MM.1S (cell line): ENCODE measurements around the gene JAK2.
"Not testable (repeated sequence)": the region's sequence is repeated elsewhere in the genome, so short reads cannot be mapped to it uniquely, and the experiment has no call there.

Source experiments
- DNase-seq: peaks from one replicate; pipeline ENCODE4 v3.0.0-alpha.2; 2015
- H2AFZ ChIP-seq: fragments of 300-600 bp; sonication (generic); 2 replicates; pipeline ENCODE4 v1.6.0; 2016; ENCODE audit warnings: antibody characterized with exemption, low read length
- H3F3A ChIP-seq: fragments of 300-600 bp; sonication (generic); 2 replicates; pipeline ENCODE4 v1.6.1; 2016; ENCODE audit warnings: mild to moderate bottlenecking, antibody characterized with exemption, low read length, moderate library complexity, mixed read lengths; ENCODE audit not compliant: insufficient read depth
- H3K27ac ChIP-seq: fragments of 300-600 bp; sonication (generic); 2 replicates; pipeline ENCODE4 v1.5.1; 2016; ENCODE audit warnings: mild to moderate bottlenecking, low read length
- H3K27me3 ChIP-seq: fragments of 300-600 bp; sonication (generic); replicated peaks from 2 replicates; pipeline ENCODE4 v1.6.0; 2016; ENCODE audit warnings: low read length; ENCODE audit not compliant: insufficient read depth
- H3K36me3 ChIP-seq: fragments of 300-600 bp; sonication (generic); replicated peaks from 2 replicates; pipeline ENCODE4 v1.6.1; 2016; ENCODE audit warnings: mild to moderate bottlenecking, low read length, mixed read lengths; ENCODE audit not compliant: insufficient read depth
- H3K4me1 ChIP-seq: fragments of 300-600 bp; sonication (generic); 2 replicates; pipeline ENCODE4 v1.6.1; 2016; ENCODE audit warnings: low read length, mixed read lengths
- H3K4me2 ChIP-seq: fragments of 300-600 bp; sonication (generic); 2 replicates; pipeline ENCODE4 v1.6.0; 2016; ENCODE audit warnings: low read depth, low read length
- H3K4me3 ChIP-seq: fragments of 300-600 bp; sonication (generic); 2 replicates; pipeline ENCODE4 v1.5.1; 2016; ENCODE audit warnings: low read length, mixed read lengths
- H3K79me2 ChIP-seq: fragments of 300-600 bp; sonication (generic); 2 replicates; pipeline ENCODE4 v1.6.1; 2016; ENCODE audit warnings: mixed run types, low read length, mixed read lengths
- H3K9ac ChIP-seq: fragments of 300-600 bp; sonication (generic); 2 replicates; pipeline ENCODE4 v1.6.1; 2016; ENCODE audit warnings: low read length, mixed read lengths
- H3K9me2 ChIP-seq: fragments of 300-600 bp; sonication (generic); replicated peaks from 2 replicates; pipeline ENCODE4 v1.6.1; 2016; ENCODE audit warnings: mild to moderate bottlenecking, low read length, mixed read lengths; ENCODE audit not compliant: insufficient read depth
- H3K9me3 ChIP-seq: fragments of 300-600 bp; sonication (generic); replicated peaks from 2 replicates; pipeline ENCODE4 v1.6.1; 2016; ENCODE audit warnings: mild to moderate bottlenecking, low read length, mixed read lengths; ENCODE audit not compliant: insufficient read depth
- H4K20me1 ChIP-seq: fragments of 300-600 bp; sonication (generic); 2 replicates; pipeline ENCODE4 v1.6.1; 2016; ENCODE audit warnings: mild to moderate bottlenecking, low read length, moderate library complexity, mixed read lengths; ENCODE audit not compliant: insufficient read depth
- CTCF ChIP-seq: fragments of 300-600 bp; sonication (generic); IDR thresholded peaks from 2 replicates; pipeline ENCODE4 v1.5.1; 2016; ENCODE audit warnings: antibody characterized with exemption, low read length, mixed read lengths
- EZH2 ChIP-seq: fragments of 300-600 bp; sonication (generic); optimal IDR thresholded peaks from 2 replicates; pipeline ENCODE3; 2017; ENCODE audit warnings: low read depth, mild to moderate bottlenecking, antibody characterized with exemption, low read length, mixed read lengths
- EZH2phosphoT487 ChIP-seq: fragments of 300-600 bp; sonication (generic); IDR thresholded peaks from 2 replicates; pipeline ENCODE4 v1.6.1; 2018; ENCODE audit warnings: antibody characterized with exemption, low read length

Gene JAK2

GRCh38 chr9:4943346-4943745 is 41.7 kb upstream of the JAK2 start:
- TF ChIP-seq EZH2phosphoT487 (no peak), EZH2 (no peak), CTCF (no peak)
- Histone ChIP-seq H2AFZ (no peak overlapping the region), H3K9ac (no peak overlapping the region), H3K27ac (no peak overlapping the region), H4K20me1 (no peaks in the 10 kb centered on the region), H3K4me3 (no peak overlapping the region), H3K36me3 (no peaks in the 10 kb centered on the region), H3K9me3 (no peaks in the 10 kb centered on the region), H3K27me3 (no peaks in the 10 kb centered on the region), H3K79me2 (no peaks in the 10 kb centered on the region), H3K4me1 (peaks cover 14% of the 10 kb centered on the region), H3F3A (peaks cover 8% of the 10 kb centered on the region), H3K4me2 (no peak overlapping the region), H3K9me2 (no peaks in the 10 kb centered on the region)
- DNase-seq, result no peak

- not testable (repeated sequence) for H3K9ac ChIP-seq, DNase-seq, H2AFZ ChIP-seq, H3K79me2 ChIP-seq, H3K27me3 ChIP-seq, H3K36me3 ChIP-seq, H3K4me3 ChIP-seq, H3K4me2 ChIP-seq, H3K27ac ChIP-seq, H4K20me1 ChIP-seq, H3K4me1 ChIP-seq, H3F3A ChIP-seq, H3K9me3 ChIP-seq, H3K9me2 ChIP-seq
Measured at GRCh38 chr9:4944431-4945211, 40.5 kb upstream of the JAK2 start.

- no peaks in the 10 kb centered on the region for H3K9me2 ChIP-seq
- no peak overlapping the region for H3K4me2 ChIP-seq
- no peak for TF ChIP-seq EZH2
- TF ChIP-seq CTCF, result no peak
- TF ChIP-seq EZH2phosphoT487, result no peak
- no peaks in the 10 kb centered on the region for H3K4me1 ChIP-seq
- no peak overlapping the region for H2AFZ ChIP-seq
- H3K9ac ChIP-seq, result no peak overlapping the region
- no peaks in the 10 kb centered on the region for H3K79me2 ChIP-seq
- no peak for DNase-seq
- no peaks in the 10 kb centered on the region for H3F3A ChIP-seq
- H3K36me3 ChIP-seq, result no peaks in the 10 kb centered on the region
- H3K27ac ChIP-seq, result no peak overlapping the region
- H4K20me1 ChIP-seq, result no peaks in the 10 kb centered on the region
- H3K27me3 ChIP-seq, result no peaks in the 10 kb centered on the region
- H3K4me3 ChIP-seq, result no peak overlapping the region
- H3K9me3 ChIP-seq, result no peaks in the 10 kb centered on the region
Measured at GRCh38 chr9:4946937-4947336, 38.1 kb upstream of the JAK2 start.

GRCh38 chr9:4955836-4956235 is 29.2 kb upstream of the JAK2 start:
- Histone ChIP-seq H3K27me3 (no peaks in the 10 kb centered on the region), H3K36me3 (no peaks in the 10 kb centered on the region), H3K4me1 (no peaks in the 10 kb centered on the region), H3K9ac (no peak overlapping the region), H3K4me3 (no peak overlapping the region), H3K9me3 (no peaks in the 10 kb centered on the region), H2AFZ (no peak overlapping the region), H3K9me2 (no peaks in the 10 kb centered on the region), H3K4me2 (no peak overlapping the region), H3K79me2 (no peaks in the 10 kb centered on the region), H4K20me1 (no peaks in the 10 kb centered on the region), H3F3A (no peaks in the 10 kb centered on the region), H3K27ac (no peak overlapping the region)
- DNase-seq, result no peak
- TF ChIP-seq CTCF (no peak), EZH2 (no peak), EZH2phosphoT487 (no peak)
